HUES6 (cell line): Measurements from ENCODE around the gene TLCD3B.

ENCODE experiments used
- H3K27ac ChIP-seq: 2 replicates; pipeline ENCODE4 v1.7.0; 2013; ENCODE audit warnings: low read depth, mild to moderate bottlenecking, low read length, inconsistent platforms
- H3K27me3 ChIP-seq: 2 replicates; pipeline ENCODE4 v1.6.1; 2013; ENCODE audit warnings: low read length; ENCODE audit not compliant: control insufficient read depth, insufficient read depth
- H3K36me3 ChIP-seq: 2 replicates; pipeline ENCODE4 v1.6.1; 2013; ENCODE audit warnings: low read length; ENCODE audit not compliant: control insufficient read depth, insufficient read depth
- H3K4me1 ChIP-seq: 2 replicates; pipeline ENCODE4 v1.6.1; 2013; ENCODE audit warnings: low read length; ENCODE audit not compliant: control insufficient read depth, insufficient read depth
- H3K4me3 ChIP-seq: 2 replicates; pipeline ENCODE4 v1.5.1; 2013; ENCODE audit warnings: low read depth, low read length
- H3K9ac ChIP-seq: one replicate; pipeline ENCODE4 v1.6.1; 2013; ENCODE audit warnings: mild to moderate bottlenecking, low read length
- H3K9me3 ChIP-seq: 2 replicates; pipeline ENCODE4 v1.6.1; 2013; ENCODE audit warnings: low read depth, low read length; ENCODE audit not compliant: control insufficient read depth, insufficient read depth

TLCD3B gene

DNA sequence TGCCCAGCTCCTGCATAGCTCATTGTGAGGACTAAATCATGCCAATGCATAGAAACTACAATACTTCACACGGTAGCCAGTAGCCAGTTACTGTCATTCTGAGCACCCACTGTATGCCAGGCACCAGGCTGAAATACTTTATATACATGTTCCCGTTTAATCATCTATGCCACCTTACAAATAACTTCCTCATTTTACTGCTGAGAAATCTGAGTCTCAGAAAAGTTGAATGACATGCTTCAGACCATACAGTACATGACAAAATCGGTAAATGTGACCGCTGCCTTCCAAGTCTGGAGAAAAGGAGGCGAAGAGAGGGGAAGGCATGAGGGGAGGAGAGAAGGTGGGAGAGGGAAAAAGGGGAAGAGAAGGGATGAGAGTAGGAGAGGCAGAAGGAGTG lies 9.2 kb upstream of the TLCD3B start:
- Histone ChIP-seq H3K4me1 (no peaks in the 10 kb centered on the region), H3K27ac (no peak overlapping the region), H3K9me3 (no peaks in the 10 kb centered on the region), H3K27me3 (peaks cover 6% of the 10 kb centered on the region; the same call in 1 of the 2 replicates), H3K9ac (no peak overlapping the region), H3K36me3 (no peaks in the 10 kb centered on the region), H3K4me3 (no peak overlapping the region)

DNA sequence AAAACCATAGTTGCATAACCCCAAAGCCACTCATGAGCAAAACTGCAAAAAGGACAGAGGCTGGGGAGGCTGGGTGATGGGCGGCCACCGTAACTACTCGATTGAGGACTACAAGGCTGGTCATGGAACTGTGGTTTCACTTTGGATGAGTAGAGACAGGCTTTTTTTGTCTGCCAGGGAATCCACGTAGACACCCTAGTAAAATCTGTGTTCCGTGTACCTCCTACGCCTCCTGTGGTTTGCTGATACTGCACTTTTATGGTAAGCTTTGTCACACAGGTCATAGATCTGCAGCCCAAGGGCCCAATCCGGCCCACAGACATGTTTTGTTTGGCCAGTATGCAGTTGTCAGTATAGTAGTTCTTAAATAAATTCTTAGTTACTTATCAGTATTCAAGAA lies 2.2 kb upstream of the TLCD3B start:
- H3K27me3 ChIP-seq = peaks cover 52% of the 10 kb centered on the region

DNA sequence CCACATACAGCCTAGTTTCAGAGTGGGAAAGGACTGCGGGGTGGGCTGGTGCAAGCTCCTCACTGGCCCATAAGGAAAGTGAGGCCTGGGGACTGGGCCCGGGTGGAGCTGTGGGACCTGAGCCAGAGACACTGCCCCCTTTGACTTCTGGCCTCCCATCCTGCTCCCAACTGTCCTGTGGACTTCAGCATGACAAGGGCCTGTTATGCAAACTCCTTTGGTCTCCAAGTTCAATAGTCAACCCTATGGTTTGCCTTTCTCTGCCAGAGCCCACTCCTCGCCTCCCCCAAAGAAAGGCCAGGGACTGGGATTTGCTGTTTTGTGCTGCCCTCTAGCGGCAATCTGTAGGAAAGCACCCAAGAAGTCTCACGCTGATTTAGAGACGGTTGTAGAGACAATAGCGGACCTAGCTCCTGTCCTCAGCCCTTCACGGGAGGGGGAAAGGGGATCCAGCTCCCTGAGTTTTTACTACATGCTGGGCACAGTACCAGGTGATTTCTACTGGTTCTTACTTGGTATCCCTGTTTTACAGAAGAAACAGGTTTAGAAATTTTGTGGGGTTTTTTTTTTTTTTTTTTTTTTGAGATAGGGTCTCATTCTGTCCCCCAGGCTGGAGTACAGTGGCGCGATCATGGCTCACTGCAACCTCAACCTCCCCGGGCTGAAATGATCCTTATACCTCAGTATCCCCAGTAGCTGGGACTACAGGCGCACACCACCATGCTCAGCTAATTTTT lies 1.2 kb upstream of the TLCD3B start:
- no peak overlapping the region for H3K27ac ChIP-seq
- no peak overlapping the region for H3K9ac ChIP-seq
- H3K36me3 ChIP-seq = no peaks in the 10 kb centered on the region
- peak overlapping the region; percentile 65 for H3K4me3 ChIP-seq
- H3K9me3 ChIP-seq = no peaks in the 10 kb centered on the region
- peaks cover 28% of the 10 kb centered on the region for H3K4me1 ChIP-seq
- H3K27me3 ChIP-seq = peaks cover 59% of the 10 kb centered on the region

More for the DNA sequence above, 2.2 kb upstream of the TLCD3B start:
- Histone ChIP-seq H3K4me1 (peaks cover 22% of the 10 kb centered on the region), H3K9ac (no peak overlapping the region), H3K9me3 (no peaks in the 10 kb centered on the region), H3K27ac (no peak overlapping the region), H3K36me3 (no peaks in the 10 kb centered on the region), H3K4me3 (no peak overlapping the region)

DNA sequence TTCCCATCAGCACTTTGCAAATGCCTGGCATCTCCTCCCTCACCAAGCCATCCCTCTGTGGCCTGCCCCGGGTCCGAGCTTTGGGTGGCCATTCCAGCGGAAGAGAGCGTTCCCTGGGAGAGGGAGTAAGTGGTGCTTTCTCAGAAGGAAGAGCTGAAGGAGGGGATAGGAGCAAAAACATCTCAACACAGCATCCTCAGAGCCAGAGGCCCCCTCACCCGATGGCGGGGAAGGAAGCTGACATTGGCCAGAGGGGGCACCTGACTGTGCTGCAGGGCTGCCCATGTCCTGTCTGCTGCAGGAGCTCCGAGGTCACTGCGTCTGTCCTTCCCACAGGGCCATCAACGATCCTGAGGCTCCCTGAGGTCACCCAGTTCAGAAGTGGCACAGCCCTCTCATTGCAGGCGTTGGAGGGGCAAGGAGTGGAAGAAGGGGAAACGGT lies 427 bp upstream of the TLCD3B start:
- H3K4me3 ChIP-seq = peak overlapping the region; percentile 65
- H3K27me3 ChIP-seq = peaks cover 65% of the 10 kb centered on the region
- H3K4me1 ChIP-seq = peaks cover 28% of the 10 kb centered on the region
- H3K27ac ChIP-seq = no peak overlapping the region
- no peaks in the 10 kb centered on the region for H3K36me3 ChIP-seq
- H3K9ac ChIP-seq = no peak overlapping the region
- H3K9me3 ChIP-seq = no peaks in the 10 kb centered on the region

DNA sequence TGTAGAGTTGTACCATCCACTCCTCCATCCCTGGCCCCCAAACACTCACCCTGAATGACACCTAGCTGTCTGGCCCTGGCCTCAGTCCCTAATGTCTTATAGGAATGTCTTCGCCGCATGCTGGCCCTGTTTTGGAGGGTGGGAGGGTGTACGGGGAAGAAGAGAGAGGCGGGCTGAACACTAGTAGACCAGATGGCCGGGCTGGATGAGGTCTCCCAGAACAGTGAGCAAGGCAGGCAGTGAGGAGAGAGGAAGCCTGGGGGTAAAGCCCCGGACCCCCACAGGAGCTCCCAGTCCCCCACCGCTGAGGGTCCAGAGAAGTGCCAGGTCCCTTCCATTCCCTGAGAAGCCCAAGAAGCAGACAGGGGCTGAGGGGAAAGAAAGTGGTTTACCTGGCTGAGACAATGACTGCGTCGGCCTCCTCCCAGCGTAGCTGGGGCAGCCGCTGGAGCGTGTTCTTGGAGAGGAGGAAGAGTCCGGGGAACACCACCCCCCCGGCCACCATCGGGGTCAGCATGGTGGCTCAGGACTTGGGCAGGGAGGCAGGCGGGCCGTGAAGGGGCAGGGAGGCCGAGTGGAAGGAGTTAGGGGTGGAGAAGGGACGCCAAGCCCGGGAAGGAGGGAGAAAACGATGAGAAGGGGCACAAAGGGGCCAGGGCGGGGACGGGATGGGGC lies 923 bp downstream of the TLCD3B start:
- Histone ChIP-seq H3K9me3 (no peaks in the 10 kb centered on the region), H3K36me3 (no peaks in the 10 kb centered on the region), H3K27ac (no peak overlapping the region), H3K27me3 (peaks cover 64% of the 10 kb centered on the region), H3K4me3 (peak overlapping the region; percentile 65), H3K4me1 (peaks cover 28% of the 10 kb centered on the region), H3K9ac (no peak overlapping the region)

DNA sequence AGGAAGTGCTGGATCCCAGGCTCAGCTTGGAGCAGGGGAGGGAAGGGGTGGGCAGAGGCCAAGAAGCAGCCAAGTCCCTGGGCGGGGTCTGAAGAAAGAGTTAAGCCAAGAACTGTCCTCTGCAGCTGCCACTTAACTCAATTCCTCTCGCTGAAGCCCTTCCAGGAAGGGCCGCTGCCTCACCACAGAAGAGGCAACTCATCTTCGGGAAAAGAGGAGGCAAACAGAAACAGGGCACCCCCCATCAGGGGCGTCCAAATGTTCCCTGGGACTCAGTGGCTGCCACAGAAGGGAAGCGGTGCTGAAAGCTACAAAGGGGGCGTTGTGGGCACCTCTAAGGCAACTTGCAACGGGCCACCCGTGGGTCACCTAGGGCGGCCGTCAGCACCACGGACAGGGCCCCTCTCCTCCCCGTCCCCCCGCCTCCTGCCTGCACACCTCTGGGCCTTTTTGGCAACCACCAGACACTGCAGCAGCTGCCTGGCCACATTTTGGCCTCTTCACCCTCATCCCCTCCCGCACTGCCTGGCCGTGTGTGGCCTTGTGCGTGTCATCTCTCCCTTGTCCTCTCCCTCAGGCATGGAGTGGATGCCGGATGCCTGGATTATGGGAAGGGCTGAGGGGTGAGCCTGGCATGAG lies 2.5 kb downstream of the TLCD3B start:
- H3K36me3 ChIP-seq = no peaks in the 10 kb centered on the region
- no peak overlapping the region for H3K4me3 ChIP-seq
- H3K9me3 ChIP-seq = no peaks in the 10 kb centered on the region
- peaks cover 28% of the 10 kb centered on the region for H3K4me1 ChIP-seq
- no peak overlapping the region for H3K27ac ChIP-seq
- H3K9ac ChIP-seq = no peak overlapping the region
- H3K27me3 ChIP-seq = peaks cover 56% of the 10 kb centered on the region

DNA sequence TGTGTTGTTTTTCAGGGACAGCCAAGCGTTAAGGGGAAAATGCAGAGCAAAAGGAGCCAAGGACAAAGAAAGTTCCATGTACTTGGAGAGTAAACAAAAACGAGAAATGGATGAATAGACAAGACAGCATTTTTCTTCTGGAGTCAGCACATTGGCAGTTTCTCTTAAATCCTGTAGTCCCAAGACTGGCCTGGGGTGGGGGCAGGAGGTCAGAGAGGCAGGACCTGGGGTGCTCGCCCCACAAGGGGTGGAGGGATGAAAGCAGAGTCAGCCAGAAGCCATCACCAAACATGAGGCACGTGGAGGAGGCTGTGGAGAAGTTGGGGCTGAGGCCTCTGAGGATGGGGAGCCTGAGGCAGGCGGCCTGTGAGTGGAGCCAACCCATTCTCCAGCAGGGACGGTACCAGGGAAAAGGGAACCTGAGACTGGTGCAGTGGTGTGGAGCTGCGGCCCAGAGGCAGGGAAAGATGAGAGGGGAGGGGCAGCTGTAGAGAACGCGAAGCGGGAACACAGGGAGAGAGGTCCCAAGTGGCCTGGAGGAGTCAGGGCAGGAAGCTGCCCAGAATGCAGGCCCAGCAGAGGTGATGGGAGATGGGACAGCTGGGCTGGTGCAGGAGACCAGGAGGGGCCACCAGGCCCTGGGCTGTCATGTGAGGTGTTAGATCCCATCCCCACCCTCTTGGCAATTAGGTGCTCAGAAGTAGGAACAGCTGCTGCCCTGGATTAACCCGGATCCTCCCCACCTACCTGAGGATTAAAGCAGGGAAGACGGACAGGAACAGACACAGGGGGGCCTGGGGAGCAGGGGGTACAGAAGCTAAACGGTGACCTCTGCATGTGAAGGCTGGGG lies 3.3 kb downstream of the TLCD3B start:
- no peaks in the 10 kb centered on the region for H3K9me3 ChIP-seq
- peaks cover 28% of the 10 kb centered on the region for H3K4me1 ChIP-seq
- H3K27ac ChIP-seq = no peak overlapping the region
- H3K36me3 ChIP-seq = no peaks in the 10 kb centered on the region
- H3K27me3 ChIP-seq = peaks cover 51% of the 10 kb centered on the region
- H3K9ac ChIP-seq = no peak overlapping the region
- H3K4me3 ChIP-seq = no peak overlapping the region

DNA sequence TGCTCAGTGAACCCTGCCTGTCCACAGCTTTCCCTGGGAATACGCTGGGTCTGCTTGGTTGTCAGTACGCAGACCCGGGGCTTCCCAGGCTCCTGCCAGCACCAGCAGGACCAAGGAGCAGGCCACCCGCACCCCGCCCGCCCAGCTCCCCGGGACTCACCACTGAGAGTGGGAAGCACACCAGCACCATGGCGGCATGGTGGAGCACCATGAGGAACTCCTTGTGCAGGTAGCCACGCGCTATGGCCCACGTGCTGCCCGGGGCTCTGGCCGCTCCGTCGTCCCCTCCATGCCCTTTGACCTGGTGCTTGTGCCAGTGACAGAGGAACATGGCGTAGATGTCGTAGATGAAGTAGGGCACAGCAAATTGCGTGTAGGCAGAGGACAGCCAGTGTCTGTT lies 4.6 kb downstream of the TLCD3B start:
- no peak overlapping the region for H3K9ac ChIP-seq
- no peaks in the 10 kb centered on the region for H3K36me3 ChIP-seq
- H3K27ac ChIP-seq = no peak overlapping the region
- peaks cover 41% of the 10 kb centered on the region for H3K27me3 ChIP-seq
- no peaks in the 10 kb centered on the region for H3K9me3 ChIP-seq
- no peak overlapping the region for H3K4me3 ChIP-seq
- peaks cover 22% of the 10 kb centered on the region for H3K4me1 ChIP-seq

DNA sequence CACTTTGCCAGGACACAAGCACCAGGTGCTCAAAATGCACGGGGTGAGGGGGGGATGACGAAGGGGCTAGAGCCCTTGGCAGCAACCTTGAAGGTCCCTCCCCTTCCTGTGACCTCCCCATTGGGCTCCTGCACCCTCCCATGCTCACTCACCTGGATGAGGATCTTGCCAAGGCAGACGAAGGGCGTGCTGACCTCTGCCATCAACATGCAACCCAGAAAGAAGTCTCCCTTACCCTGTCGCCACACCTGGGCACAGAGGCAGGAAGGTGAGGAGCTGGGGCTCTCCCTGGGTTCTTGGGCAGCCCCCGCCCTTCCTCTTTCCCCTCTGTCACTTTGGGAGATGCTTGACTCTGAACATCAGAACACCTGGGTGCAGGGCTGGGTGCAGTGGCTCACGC lies 5.5 kb downstream of the TLCD3B start:
- Histone ChIP-seq H3K27me3 (peaks cover 37% of the 10 kb centered on the region), H3K4me1 (peaks cover 20% of the 10 kb centered on the region), H3K4me3 (no peak overlapping the region), H3K36me3 (no peaks in the 10 kb centered on the region), H3K9ac (no peak overlapping the region), H3K9me3 (no peaks in the 10 kb centered on the region), H3K27ac (no peak overlapping the region)

DNA sequence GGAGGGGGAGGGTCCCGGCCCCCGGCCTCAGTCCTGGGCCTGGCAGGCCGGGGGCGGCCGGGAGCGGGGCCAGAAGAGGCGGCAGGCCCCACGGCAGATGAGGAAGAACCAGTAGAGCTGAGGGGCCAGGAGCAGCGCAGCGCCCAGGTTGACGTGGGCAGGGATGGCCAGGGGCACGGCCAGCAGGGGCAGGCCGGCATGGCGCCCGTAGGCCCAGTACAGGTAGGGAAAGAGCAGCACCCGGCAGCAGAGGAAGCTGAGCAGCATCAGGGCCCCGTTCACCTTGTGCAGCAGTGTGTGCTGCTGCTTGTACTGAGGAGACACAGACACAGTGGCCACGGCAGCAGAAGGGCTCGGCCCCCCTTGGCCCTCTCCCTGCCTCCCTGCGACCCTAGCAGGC lies 5.9 kb downstream of the TLCD3B start:
- Histone ChIP-seq H3K4me1 (peaks cover 18% of the 10 kb centered on the region), H3K27me3 (peaks cover 33% of the 10 kb centered on the region), H3K27ac (no peak overlapping the region), H3K9ac (no peak overlapping the region), H3K9me3 (no peaks in the 10 kb centered on the region), H3K36me3 (no peaks in the 10 kb centered on the region), H3K4me3 (no peak overlapping the region)
